Activated T-helper 2 cell treated with anti-CD3 and anti-CD28 coated beads, Interferon-gamma antibody, Interleukin-2, Interleukin-4, amounts not matched to agents 10 μg/mL and 5 μg/mL and 100 μg/mL, durations not matched to agents 14 hours and 24 hours and 36 hours (primary cell): ENCODE results near the gene ZNHIT1. TPM values are rescaled to one million over a fixed set of nuclear protein-coding genes. Genes with fewer than 3 reads are reported as not detected.
"Not testable (repeated sequence)": the region's sequence is repeated elsewhere in the genome, so short reads cannot be mapped to it uniquely, and the experiment has no call there.

Experiments used
- DNase-seq: peaks from one replicate; pipeline ENCODE4 v3.0.0; 2021; ENCODE audit warnings: low spot score
- H3K27ac Mint-ChIP-seq: one replicate; pipeline ENCODE4 v1.8.0; 2021; ENCODE audit warnings: mixed read lengths
- H3K27me3 Mint-ChIP-seq: one replicate; pipeline ENCODE4 v1.8.0; 2021; ENCODE audit warnings: low read depth, mixed read lengths
- H3K36me3 Mint-ChIP-seq: one replicate; pipeline ENCODE4 v1.8.0; 2021; ENCODE audit warnings: low read depth, mixed read lengths
- H3K4me1 Mint-ChIP-seq: one replicate; pipeline ENCODE4 v1.8.0; 2021; ENCODE audit warnings: low read depth, mixed read lengths
- H3K4me3 Mint-ChIP-seq: one replicate; pipeline ENCODE4 v1.8.0; 2021; ENCODE audit warnings: low read depth, mild to moderate bottlenecking, moderate library complexity, mixed read lengths
- H3K9me3 Mint-ChIP-seq: one replicate; pipeline ENCODE4 v1.8.0; 2021; ENCODE audit warnings: mixed read lengths
- intact Hi-C: fragments of 100-400 bp; cut with micrococcal nuclease; formaldehyde crosslinking; loops from one replicate; pipeline ENCODE4 v1.15.1; 2023
- total RNA-seq: library from RNA; stranded (reverse); gene quantifications from 2 replicates; pipeline ENCODE4 v1.2.3, GENCODE V29; 2022

ZNHIT1 gene
- total RNA-seq, 1 donor from 2014 or later = 45.1 TPM

GRCh38 chr7:101243646-101244374 is 25.8 kb downstream of the ZNHIT1 start:
- DNase-seq = no peak
- Mint-ChIP-seq H3K4me1 (peaks cover 18% of the 10 kb centered on the region), H3K27me3 (no peaks in the 10 kb centered on the region), H3K36me3 (peaks cover 36% of the 10 kb centered on the region), H3K9me3 (no peaks in the 10 kb centered on the region), H3K4me3 (peak overlapping the region; percentile 92), H3K27ac (peak overlapping the region; percentile 94)
- intact Hi-C loops = loop anchor here (1.0 to 10.0 kb wide), 6 partner anchors 8 to 1772 kb away; partner anchors contain the start of genes PCOLCE, VGF, ZNF789 and ZNHIT1

GRCh38 chr7:101244375-101245146 is 26.6 kb downstream of the ZNHIT1 start, which contains the start of gene FIS1:
Gene FIS1, minus strand, starts transcription at chr7:101245081. Its CDS starts 77 bp downstream, at chr7:101245004.
- Mint-ChIP-seq H3K4me1 (peaks cover 18% of the 10 kb centered on the region), H3K27ac (peak within 1 kb of the TSS; percentile 94), H3K9me3 (no peaks in the 10 kb centered on the region), H3K4me3 (peak within 1 kb of the TSS; percentile 92), H3K36me3 (peaks cover 36% of the 10 kb centered on the region), H3K27me3 (no peaks in the 10 kb centered on the region)
- intact Hi-C loops = loop anchor here (1.0 to 10.0 kb wide), 6 partner anchors 8 to 1772 kb away; partner anchors contain the start of genes PCOLCE, VGF, ZNF789 and ZNHIT1
- peak; percentile 91 for DNase-seq

GRCh38 chr7:101245147-101245668 is 27.2 kb downstream of the ZNHIT1 start:
- intact Hi-C loops = loop anchor here (2.0 to 10.0 kb wide), 3 partner anchors 80 to 640 kb away; partner anchors contain the start of genes PCOLCE and VGF
- Mint-ChIP-seq H3K4me3 (peak overlapping the region; percentile 92), H3K27ac (peak overlapping the region; percentile 94), H3K9me3 (no peaks in the 10 kb centered on the region), H3K4me1 (peaks cover 21% of the 10 kb centered on the region), H3K36me3 (peaks cover 36% of the 10 kb centered on the region), H3K27me3 (no peaks in the 10 kb centered on the region)
- no peak for DNase-seq

- Mint-ChIP-seq H3K27me3 (no peaks in the 10 kb centered on the region), H3K27ac (no peak overlapping the region), H3K4me3 (no peak overlapping the region), H3K36me3 (peaks cover 44% of the 10 kb centered on the region), H3K9me3 (no peaks in the 10 kb centered on the region), H3K4me1 (peaks cover 35% of the 10 kb centered on the region)
- DNase-seq = no peak
- intact Hi-C loops = loop anchor here (10.0 kb wide), 2 partner anchors 83 to 643 kb away; partner anchors contain the start of genes PCOLCE and VGF
Observed at GRCh38 chr7:101248276-101248675, 30.3 kb downstream of the ZNHIT1 start.

- peaks cover 35% of the 10 kb centered on the region for H3K36me3 Mint-ChIP-seq
- H3K4me3 Mint-ChIP-seq = peak overlapping the region; percentile 99
- peaks cover 25% of the 10 kb centered on the region for H3K4me1 Mint-ChIP-seq
- intact Hi-C loops = loop anchor here (5.0 kb wide), 1 partner anchor 1853 kb away; no protein-coding TSS in a partner anchor
- no peak for DNase-seq
- H3K27ac Mint-ChIP-seq = peak overlapping the region; percentile 1
- no peaks in the 10 kb centered on the region for H3K9me3 Mint-ChIP-seq
- H3K27me3 Mint-ChIP-seq = no peaks in the 10 kb centered on the region
Observed at GRCh38 chr7:101250324-101250723, 32.4 kb downstream of the ZNHIT1 start.

- no peaks in the 10 kb centered on the region for H3K27me3 Mint-ChIP-seq
- H3K9me3 Mint-ChIP-seq = no peaks in the 10 kb centered on the region
- peaks cover 28% of the 10 kb centered on the region for H3K36me3 Mint-ChIP-seq
- intact Hi-C loops = loop anchor here (1.0 to 5.0 kb wide), 2 partner anchors 8 to 1855 kb away; no protein-coding TSS in a partner anchor
- DNase-seq = peak; percentile 98
- peaks cover 21% of the 10 kb centered on the region for H3K4me1 Mint-ChIP-seq
- peak overlapping the region; percentile 96 for H3K27ac Mint-ChIP-seq
- peak overlapping the region; percentile 99 for H3K4me3 Mint-ChIP-seq
Observed at GRCh38 chr7:101251871-101252659, 34.1 kb downstream of the ZNHIT1 start.

- H3K27me3 Mint-ChIP-seq, H3K27ac Mint-ChIP-seq, H3K4me3 Mint-ChIP-seq, DNase-seq, H3K9me3 Mint-ChIP-seq: not testable (repeated sequence)
- intact Hi-C loops = loop anchor here (5.0 kb wide), 1 partner anchor 1856 kb away; no protein-coding TSS in a partner anchor
- Mint-ChIP-seq H3K4me1 (peaks cover 19% of the 10 kb centered on the region), H3K36me3 (peaks cover 19% of the 10 kb centered on the region)
Observed at GRCh38 chr7:101253199-101253598, 35.2 kb downstream of the ZNHIT1 start.

GRCh38 chr7:101255796-101256195 is 37.8 kb downstream of the ZNHIT1 start:
- peaks cover 10% of the 10 kb centered on the region for H3K4me1 Mint-ChIP-seq
- H3K4me3 Mint-ChIP-seq = no peak overlapping the region
- H3K36me3 Mint-ChIP-seq = peaks cover 9% of the 10 kb centered on the region
- H3K27ac Mint-ChIP-seq = no peak overlapping the region
- intact Hi-C loops = no loop called here
- H3K27me3 Mint-ChIP-seq = no peaks in the 10 kb centered on the region
- no peak for DNase-seq
- no peaks in the 10 kb centered on the region for H3K9me3 Mint-ChIP-seq

- DNase-seq = no peak
- no peak overlapping the region for H3K4me3 Mint-ChIP-seq
- no peaks in the 10 kb centered on the region for H3K4me1 Mint-ChIP-seq
- H3K27ac Mint-ChIP-seq = no peak overlapping the region
- intact Hi-C loops = no loop called here
- H3K27me3 Mint-ChIP-seq = peaks cover 4% of the 10 kb centered on the region
- H3K9me3 Mint-ChIP-seq = no peaks in the 10 kb centered on the region
- no peaks in the 10 kb centered on the region for H3K36me3 Mint-ChIP-seq
Observed at GRCh38 chr7:101258243-101258731, 40.3 kb downstream of the ZNHIT1 start.

GRCh38 chr7:101264102-101264706 is 46.2 kb downstream of the ZNHIT1 start:
- intact Hi-C loops, H3K27me3 Mint-ChIP-seq, H3K4me1 Mint-ChIP-seq, H3K36me3 Mint-ChIP-seq, DNase-seq, H3K27ac Mint-ChIP-seq, H3K4me3 Mint-ChIP-seq, H3K9me3 Mint-ChIP-seq: not testable (repeated sequence)

- intact Hi-C loops = no loop called here
- no peak for DNase-seq
- no peak overlapping the region for H3K4me3 Mint-ChIP-seq
- H3K36me3 Mint-ChIP-seq = no peaks in the 10 kb centered on the region
- H3K27me3 Mint-ChIP-seq = peaks cover 4% of the 10 kb centered on the region
- no peaks in the 10 kb centered on the region for H3K4me1 Mint-ChIP-seq
- no peak overlapping the region for H3K27ac Mint-ChIP-seq
- H3K9me3 Mint-ChIP-seq = no peaks in the 10 kb centered on the region
Observed at GRCh38 chr7:101265622-101266516, 47.9 kb downstream of the ZNHIT1 start.
